ENCODE results near the gene C4A. TPM values are rescaled to one million over a fixed set of nuclear protein-coding genes. Genes with fewer than 3 reads are reported as not detected.

C4A gene
- total and polyA plus RNA-seq, 2 of the 13 experiments (the other 11 are each of a cell fraction or from before 2014, with no cell fraction given): 165 to 478 TPM

DNA sequence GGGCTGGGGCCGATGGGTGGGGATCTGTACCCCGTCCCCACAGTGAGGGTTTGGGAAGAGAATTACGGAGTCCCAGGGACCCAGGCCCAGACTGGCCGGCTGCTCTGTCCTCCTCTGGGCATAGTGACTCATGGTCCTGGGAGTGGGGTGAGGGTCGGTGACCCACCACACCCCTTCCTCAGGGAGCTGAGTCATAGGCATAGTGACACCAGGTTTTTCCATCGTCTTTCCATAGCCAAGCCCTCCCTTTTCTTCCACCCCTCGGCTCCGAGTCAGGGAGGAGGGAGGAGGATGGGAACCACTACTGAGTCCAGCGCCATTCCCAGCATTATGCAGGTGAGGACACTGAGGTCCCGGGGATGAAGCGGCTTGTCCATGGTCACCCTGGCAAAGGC, 65.2 kb downstream of the C4A start (continued):
- TF ChIP-seq, protein P1, sequence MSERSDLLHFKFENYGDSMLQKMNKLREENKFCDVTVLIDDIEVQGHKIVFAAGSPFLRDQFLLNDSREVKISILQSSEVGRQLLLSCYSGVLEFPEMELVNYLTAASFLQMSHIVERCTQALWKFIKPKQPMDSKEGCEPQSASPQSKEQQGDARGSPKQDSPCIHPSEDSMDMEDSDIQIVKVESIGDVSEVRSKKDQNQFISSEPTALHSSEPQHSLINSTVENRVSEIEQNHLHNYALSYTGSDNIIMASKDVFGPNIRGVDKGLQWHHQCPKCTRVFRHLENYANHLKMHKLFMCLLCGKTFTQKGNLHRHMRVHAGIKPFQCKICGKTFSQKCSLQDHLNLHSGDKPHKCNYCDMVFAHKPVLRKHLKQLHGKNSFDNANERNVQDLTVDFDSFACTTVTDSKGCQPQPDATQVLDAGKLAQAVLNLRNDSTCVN (CRISPR knock-in tag; IDR thresholded peaks at IDR 0.05; ENCODE audit: borderline replicate concordance): no peak
- TF ChIP-seq PRPF4 (IDR thresholded peaks at IDR 0.05; ENCODE audit: low read depth, low read length, poor library complexity, severe bottlenecking) (no peak), SAP130 (CRISPR knock-in tag; IDR thresholded peaks at IDR 0.05; ENCODE audit: low read depth) (peak; percentile 13; the same call in 1 of the 2 replicates), YEATS2 (CRISPR knock-in tag; IDR thresholded peaks at IDR 0.05; ENCODE audit: borderline replicate concordance) (0 out of 2 replicates have a peak, but pooled peaks have one; percentile 35), ZNF451 (CRISPR knock-in tag; IDR thresholded peaks at IDR 0.05) (no peak), GTF2F1 (IDR thresholded peaks at IDR 0.05; ENCODE audit: low read length) (no peak), ZNF558 (CRISPR knock-in tag; IDR thresholded peaks at IDR 0.05; ENCODE audit: borderline replicate concordance) (no peak), DNMT1 (CRISPR knock-in tag; IDR thresholded peaks at IDR 0.05) (no peak)
- TF ChIP-seq, protein P2, sequence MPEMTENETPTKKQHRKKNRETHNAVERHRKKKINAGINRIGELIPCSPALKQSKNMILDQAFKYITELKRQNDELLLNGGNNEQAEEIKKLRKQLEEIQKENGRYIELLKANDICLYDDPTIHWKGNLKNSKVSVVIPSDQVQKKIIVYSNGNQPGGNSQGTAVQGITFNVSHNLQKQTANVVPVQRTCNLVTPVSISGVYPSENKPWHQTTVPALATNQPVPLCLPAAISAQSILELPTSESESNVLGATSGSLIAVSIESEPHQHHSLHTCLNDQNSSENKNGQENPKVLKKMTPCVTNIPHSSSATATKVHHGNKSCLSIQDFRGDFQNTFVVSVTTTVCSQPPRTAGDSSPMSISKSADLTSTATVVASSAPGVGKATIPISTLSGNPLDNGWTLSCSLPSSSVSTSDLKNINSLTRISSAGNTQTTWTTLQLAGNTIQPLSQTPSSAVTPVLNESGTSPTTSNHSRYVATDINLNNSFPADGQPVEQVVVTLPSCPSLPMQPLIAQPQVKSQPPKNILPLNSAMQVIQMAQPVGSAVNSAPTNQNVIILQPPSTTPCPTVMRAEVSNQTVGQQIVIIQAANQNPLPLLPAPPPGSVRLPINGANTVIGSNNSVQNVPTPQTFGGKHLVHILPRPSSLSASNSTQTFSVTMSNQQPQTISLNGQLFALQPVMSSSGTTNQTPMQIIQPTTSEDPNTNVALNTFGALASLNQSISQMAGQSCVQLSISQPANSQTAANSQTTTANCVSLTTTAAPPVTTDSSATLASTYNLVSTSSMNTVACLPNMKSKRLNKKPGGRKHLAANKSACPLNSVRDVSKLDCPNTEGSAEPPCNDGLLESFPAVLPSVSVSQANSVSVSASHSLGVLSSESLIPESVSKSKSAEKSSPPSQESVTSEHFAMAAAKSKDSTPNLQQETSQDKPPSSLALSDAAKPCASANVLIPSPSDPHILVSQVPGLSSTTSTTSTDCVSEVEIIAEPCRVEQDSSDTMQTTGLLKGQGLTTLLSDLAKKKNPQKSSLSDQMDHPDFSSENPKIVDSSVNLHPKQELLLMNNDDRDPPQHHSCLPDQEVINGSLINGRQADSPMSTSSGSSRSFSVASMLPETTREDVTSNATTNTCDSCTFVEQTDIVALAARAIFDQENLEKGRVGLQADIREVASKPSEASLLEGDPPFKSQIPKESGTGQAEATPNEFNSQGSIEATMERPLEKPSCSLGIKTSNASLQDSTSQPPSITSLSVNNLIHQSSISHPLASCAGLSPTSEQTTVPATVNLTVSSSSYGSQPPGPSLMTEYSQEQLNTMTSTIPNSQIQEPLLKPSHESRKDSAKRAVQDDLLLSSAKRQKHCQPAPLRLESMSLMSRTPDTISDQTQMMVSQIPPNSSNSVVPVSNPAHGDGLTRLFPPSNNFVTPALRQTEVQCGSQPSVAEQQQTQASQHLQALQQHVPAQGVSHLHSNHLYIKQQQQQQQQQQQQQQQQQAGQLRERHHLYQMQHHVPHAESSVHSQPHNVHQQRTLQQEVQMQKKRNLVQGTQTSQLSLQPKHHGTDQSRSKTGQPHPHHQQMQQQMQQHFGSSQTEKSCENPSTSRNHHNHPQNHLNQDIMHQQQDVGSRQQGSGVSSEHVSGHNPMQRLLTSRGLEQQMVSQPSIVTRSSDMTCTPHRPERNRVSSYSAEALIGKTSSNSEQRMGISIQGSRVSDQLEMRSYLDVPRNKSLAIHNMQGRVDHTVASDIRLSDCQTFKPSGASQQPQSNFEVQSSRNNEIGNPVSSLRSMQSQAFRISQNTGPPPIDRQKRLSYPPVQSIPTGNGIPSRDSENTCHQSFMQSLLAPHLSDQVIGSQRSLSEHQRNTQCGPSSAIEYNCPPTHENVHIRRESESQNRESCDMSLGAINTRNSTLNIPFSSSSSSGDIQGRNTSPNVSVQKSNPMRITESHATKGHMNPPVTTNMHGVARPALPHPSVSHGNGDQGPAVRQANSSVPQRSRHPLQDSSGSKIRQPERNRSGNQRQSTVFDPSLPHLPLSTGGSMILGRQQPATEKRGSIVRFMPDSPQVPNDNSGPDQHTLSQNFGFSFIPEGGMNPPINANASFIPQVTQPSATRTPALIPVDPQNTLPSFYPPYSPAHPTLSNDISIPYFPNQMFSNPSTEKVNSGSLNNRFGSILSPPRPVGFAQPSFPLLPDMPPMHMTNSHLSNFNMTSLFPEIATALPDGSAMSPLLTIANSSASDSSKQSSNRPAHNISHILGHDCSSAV (CRISPR knock-in tag; IDR thresholded peaks at IDR 0.05; ENCODE audit: borderline replicate concordance): no peak
- TF ChIP-seq, protein P3, sequence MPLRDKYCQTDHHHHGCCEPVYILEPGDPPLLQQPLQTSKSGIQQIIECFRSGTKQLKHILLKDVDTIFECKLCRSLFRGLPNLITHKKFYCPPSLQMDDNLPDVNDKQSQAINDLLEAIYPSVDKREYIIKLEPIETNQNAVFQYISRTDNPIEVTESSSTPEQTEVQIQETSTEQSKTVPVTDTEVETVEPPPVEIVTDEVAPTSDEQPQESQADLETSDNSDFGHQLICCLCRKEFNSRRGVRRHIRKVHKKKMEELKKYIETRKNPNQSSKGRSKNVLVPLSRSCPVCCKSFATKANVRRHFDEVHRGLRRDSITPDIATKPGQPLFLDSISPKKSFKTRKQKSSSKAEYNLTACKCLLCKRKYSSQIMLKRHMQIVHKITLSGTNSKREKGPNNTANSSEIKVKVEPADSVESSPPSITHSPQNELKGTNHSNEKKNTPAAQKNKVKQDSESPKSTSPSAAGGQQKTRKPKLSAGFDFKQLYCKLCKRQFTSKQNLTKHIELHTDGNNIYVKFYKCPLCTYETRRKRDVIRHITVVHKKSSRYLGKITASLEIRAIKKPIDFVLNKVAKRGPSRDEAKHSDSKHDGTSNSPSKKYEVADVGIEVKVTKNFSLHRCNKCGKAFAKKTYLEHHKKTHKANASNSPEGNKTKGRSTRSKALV (CRISPR knock-in tag; IDR thresholded peaks at IDR 0.05): no peak
- TF ChIP-seq, protein P4, sequence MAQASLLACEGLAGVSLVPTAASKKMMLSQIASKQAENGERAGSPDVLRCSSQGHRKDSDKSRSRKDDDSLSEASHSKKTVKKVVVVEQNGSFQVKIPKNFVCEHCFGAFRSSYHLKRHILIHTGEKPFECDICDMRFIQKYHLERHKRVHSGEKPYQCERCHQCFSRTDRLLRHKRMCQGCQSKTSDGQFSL (CRISPR knock-in tag; IDR thresholded peaks at IDR 0.05): no peak
- TF ChIP-seq, protein P5, sequence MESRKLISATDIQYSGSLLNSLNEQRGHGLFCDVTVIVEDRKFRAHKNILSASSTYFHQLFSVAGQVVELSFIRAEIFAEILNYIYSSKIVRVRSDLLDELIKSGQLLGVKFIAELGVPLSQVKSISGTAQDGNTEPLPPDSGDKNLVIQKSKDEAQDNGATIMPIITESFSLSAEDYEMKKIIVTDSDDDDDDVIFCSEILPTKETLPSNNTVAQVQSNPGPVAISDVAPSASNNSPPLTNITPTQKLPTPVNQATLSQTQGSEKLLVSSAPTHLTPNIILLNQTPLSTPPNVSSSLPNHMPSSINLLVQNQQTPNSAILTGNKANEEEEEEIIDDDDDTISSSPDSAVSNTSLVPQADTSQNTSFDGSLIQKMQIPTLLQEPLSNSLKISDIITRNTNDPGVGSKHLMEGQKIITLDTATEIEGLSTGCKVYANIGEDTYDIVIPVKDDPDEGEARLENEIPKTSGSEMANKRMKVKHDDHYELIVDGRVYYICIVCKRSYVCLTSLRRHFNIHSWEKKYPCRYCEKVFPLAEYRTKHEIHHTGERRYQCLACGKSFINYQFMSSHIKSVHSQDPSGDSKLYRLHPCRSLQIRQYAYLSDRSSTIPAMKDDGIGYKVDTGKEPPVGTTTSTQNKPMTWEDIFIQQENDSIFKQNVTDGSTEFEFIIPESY (CRISPR knock-in tag; IDR thresholded peaks at IDR 0.05): no peak
- TF ChIP-seq, protein P6, sequence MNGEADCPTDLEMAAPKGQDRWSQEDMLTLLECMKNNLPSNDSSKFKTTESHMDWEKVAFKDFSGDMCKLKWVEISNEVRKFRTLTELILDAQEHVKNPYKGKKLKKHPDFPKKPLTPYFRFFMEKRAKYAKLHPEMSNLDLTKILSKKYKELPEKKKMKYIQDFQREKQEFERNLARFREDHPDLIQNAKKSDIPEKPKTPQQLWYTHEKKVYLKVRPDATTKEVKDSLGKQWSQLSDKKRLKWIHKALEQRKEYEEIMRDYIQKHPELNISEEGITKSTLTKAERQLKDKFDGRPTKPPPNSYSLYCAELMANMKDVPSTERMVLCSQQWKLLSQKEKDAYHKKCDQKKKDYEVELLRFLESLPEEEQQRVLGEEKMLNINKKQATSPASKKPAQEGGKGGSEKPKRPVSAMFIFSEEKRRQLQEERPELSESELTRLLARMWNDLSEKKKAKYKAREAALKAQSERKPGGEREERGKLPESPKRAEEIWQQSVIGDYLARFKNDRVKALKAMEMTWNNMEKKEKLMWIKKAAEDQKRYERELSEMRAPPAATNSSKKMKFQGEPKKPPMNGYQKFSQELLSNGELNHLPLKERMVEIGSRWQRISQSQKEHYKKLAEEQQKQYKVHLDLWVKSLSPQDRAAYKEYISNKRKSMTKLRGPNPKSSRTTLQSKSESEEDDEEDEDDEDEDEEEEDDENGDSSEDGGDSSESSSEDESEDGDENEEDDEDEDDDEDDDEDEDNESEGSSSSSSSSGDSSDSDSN (CRISPR knock-in tag; IDR thresholded peaks at IDR 0.05): no peak

Data from HepG2 (cell line).